Dermis microvascular lymphatic vessel endothelial cell (primary cell): Measurements from ENCODE around the gene AARS2. TPM values are rescaled to one million over a fixed set of nuclear protein-coding genes. Genes with fewer than 3 reads are reported as not detected.

Source experiments
- DNase-seq, 2 donors: peaks; one replicate each; pipeline versions ENCODE4 v3.0.0 to v3.0.0-alpha.2; 2010; ENCODE audit warnings: low read depth in 2 of 2
- total RNA-seq: library from RNA; depleted of rRNA; stranded (reverse); fragments of >200 nt; gene quantifications from 2 replicates; pipeline ENCODE4 v1.2.1, GENCODE V29; 2014

AARS2 gene
- total RNA-seq, 1 donor from 2014 or later = 10.7 TPM

DNA sequence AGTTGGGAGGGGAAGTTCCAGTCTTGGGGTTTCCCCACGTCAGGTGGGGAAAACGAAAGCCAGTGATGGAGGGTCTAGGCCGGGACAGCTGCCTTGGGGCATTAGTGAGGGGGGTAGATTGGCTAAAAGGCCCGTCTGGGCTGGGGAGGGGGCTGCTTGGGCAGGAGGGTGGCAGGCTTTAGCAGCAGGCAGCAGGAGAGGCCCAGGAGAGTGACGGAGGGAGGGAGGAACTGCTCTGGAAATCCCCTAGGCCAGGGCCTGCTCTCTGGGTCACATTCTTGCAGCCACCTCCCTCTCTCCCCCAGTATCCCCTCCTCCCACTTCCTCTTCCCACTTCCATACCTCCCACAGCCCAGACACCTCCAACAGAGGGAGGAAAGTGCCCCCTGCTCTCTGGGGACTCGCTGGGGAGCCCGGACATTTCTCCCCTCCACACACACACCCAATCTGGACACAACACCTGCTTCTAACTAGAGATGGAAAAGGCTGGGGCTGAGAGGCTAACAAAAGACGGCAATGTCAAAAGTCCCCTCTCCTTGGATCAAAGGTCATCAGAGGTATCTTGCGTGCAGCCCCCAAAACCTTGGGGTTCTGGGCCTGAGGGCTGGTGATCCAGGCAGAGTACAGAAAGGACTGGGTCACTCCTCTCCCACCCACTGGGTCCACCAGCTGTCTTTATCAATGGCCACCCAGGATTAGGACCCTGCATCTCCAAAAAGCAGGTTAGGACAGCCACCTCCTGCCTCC lies 49.6 kb downstream of the AARS2 start:
- peak; percentile 62 to 72 for DNase-seq

- no peak for DNase-seq
Observed at GRCh38 chr6:44262467-44263353, 50.4 kb downstream of the AARS2 start.

DNA sequence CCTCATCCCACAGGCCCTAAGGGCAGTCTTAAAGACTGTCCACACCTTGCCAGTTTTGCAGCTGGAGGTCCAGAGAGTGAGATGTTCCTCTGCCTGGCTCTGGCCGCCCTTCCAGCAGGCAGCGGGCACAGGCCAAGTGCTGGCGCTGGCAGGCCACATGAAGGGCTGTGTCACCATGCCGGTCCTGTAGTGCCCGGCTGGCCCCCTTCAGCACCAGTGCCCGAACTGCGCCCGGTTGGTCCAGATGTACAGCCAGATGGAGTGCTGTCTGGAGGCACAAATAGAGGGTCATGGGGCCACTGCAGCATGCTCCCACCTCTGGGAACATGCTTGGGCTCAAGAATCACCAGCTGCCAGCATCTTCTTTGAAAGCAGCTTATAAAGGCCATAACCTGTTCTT lies 51.6 kb downstream of the AARS2 start:
- no peak for DNase-seq

- no peak for DNase-seq
Observed at GRCh38 chr6:44260451-44261297, 52.5 kb downstream of the AARS2 start.

DNA sequence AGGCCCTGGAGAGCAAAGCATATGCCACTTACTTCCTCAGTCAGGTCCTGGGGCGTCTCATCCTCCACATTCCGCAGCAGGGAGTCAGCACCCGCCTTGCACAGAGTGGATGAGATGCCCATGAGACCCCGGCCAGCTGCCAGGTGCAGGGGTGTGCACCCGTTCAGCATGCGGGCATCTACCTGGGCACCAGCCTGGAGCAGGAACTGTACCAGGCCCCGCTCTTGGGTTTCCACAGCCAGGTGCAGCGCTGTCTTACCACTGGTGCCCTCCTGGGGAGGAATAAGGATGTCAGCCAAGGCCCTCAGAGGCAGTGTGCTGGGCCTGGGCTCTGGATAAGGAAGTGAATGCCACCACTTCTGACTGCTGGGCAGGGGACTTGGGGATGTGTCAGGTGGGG lies 53.1 kb downstream of the AARS2 start:
- no peak for DNase-seq

GRCh38 chr6:44258921-44259320 lies 54.2 kb downstream of the AARS2 start:
- DNase-seq = no peak

- DNase-seq = no peak
Observed at GRCh38 chr6:44258325-44258863, 54.8 kb downstream of the AARS2 start.

GRCh38 chr6:44257753-44258324 lies 55.3 kb downstream of the AARS2 start:
- DNase-seq = no peak

- DNase-seq = peak; percentile 64 to 82
Observed at GRCh38 chr6:44257025-44257752, 56.0 kb downstream of the AARS2 start, which contains the start of gene SLC35B2. Gene SLC35B2 (minus strand): TSS chr6:44257528. CDS start chr6:44257410, 118 bp downstream.

DNA sequence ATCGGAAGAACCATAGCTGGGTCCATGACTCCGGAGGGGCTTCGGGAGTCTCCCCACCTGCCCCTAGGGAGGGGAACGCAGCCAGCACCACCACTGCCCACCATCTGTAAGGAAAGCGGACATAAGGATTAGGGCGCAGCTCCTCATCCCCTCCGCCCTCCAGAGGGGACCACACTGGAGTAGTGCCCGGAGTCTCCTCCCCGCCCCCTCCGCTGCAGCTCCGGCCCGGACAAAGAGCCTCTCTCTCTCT lies 56.4 kb downstream of the AARS2 start:
- no peak for DNase-seq

DNA sequence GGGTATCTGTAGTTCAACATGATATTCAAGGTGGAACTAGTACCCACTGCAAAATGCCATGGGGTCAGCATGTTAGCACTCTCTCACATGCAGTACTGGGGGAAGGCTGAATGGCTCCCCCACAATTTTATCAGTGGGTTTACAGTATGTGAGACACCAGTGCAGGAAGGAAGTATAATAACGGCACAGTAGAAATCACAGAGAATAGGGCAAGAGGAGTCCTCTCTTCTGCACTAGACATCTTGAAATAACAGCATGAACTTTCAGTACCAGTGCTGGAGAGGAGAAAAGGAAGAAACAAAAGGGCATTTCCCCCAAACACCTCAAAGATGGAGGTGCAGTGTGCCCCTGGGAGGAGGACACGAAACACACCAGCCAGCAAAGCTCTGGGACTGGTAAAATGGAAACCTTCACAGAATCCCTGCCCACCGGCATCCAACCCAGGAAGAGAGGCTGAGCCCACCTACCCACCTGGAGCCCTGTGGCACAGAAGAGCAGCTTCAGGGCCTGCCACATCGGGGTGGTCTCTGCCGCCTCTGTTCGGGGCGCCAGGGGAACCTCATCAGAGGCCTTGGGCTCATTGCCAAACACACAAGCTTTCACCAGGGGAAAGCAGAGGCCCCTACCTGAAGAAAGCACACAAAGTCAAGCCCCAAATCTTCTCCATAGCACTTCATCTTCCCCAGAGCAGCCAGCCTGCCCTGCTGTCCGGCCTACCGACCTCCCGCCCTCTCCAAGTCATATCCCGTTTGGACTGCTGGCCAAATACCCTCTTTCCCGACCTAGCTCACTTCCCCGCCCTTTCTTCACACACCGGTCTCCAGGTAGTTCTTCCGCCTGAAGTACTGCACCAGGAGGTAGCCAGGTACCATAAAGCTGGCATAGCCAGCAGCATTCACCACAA lies 57.0 kb downstream of the AARS2 start:
- no peak for DNase-seq

DNA sequence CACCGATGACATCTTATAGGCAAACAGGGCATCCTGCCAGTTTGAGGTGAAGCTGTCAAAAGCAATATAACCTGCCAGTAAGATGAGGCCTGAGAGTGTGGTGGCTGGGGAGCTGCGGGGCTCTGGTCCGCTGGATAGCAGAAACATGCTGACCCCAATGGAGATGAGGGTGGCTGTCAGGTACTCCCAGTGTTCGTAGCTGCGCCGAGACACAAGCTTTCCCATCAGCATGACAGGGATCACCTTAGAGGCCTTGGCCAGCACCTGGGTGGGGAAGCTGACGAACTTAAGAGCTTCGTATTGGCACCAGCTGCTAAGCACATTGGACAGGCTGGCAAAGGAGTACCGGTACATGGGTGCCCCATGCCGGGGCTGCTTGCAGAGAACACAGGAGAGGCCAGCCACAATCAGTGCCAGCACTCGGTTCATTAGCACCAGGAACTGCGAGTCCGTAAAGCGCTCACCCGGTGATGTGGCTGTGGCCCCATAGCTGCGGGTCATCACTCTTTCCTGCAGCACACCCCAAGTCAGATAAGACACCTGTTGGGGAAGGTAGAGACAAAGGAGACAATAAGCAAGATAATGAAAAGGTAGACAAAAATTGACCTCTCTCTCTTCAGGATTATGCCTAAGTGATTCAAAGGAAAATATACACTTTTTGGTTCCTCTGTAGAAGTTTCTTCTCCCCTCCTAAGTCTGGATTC lies 57.9 kb downstream of the AARS2 start:
- no peak for DNase-seq

DNA sequence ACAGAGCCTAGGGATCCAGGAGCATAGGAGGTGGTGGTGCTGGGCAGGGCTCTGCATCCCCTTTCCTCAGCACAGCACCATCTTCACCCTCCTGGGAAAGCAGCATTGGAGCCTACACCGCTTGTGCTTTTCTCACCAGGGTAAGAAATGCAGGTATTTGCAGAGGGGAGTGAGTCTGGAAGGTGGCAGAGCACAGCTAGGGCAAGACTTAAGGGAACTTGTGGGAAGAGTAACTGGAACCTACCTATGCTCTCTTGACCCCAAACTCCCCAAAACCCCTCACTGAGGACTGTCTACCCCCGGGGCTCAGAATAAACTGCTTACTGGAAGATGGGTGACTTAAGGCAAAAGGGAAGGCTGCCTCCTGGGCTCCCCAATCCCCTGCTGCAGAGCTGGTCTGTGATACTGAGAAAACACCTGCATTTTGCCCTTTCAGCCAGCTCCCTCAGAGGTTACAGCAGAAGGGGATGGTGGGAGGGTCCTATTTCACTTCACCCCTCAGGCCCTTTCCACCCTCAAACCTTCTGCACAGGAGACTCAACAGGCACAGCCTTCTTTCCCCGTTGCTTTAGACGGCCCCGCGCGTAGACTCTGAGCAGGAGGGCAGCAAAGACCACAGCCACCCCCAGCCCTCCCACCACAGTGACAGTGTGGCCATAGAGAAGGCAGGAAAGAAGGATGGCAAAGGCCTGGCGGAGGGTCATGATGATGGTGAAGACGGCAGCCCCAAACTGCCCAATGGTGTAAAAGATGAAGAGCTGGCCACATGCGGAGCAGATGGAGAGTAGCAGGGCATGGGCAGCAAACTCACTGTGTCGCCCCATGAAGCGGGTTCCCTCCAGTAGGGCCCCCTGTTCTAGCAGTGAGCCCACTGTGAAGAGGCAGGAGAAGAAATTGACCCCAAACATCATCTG lies 58.7 kb downstream of the AARS2 start:
- no peak for DNase-seq

DNA sequence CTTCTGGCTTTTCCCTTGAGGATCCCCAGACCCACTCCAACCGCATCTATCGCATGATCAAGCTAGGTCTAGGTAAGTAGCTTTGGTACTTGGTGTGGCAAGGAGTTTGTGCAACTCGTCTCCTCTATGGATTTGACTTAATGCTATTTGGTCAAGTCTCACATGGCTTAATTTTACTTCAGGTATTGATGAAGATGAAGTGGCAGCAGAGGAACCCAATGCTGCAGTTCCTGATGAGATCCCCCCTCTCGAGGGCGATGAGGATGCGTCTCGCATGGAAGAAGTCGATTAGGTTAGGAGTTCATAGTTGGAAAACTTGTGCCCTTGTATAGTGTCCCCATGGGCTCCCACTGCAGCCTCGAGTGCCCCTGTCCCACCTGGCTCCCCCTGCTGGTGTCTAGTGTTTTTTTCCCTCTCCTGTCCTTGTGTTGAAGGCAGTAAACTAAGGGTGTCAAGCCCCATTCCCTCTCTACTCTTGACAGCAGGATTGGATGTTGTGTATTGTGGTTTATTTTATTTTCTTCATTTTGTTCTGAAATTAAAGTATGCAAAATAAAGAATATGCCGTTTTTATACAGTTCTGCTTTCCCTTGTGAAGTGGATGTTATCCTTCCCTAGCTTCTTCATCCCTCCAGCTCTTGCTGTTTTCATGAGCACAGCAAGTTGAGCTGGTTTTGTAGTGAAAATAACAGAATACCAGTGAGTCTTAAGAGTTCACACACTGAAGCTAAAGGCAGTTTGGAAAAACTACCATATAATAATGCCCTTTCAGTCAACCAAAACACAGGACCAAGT lies 59.6 kb downstream of the AARS2 start:
- DNase-seq = peak in 1 of 2 donors; percentile 53

GRCh38 chr6:44251576-44252524 lies 61.3 kb downstream of the AARS2 start:
- no peak for DNase-seq

DNA sequence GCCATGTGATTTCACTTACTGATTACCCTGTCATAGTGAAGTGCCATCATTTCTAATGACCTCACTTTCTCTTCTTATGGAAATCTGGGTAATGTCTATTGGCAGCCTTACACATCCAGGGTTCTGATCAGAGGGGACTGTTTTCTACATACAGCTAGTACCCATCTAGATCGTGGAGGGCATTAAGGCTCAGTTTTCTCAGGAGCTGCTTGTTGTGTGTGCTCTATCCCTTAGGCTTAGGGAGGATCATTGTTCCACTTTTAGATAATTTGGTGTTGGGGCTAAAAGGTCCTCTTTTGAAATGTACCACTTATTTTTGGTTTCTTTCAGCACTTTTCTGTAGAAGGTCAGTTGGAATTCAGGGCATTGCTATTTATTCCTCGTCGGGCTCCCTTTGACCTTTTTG lies 62.4 kb downstream of the AARS2 start:
- DNase-seq = no peak
